SK-N-SH (cell line): ENCODE results near the gene ABHD6. TPM values are rescaled to one million over a fixed set of nuclear protein-coding genes. Genes with fewer than 3 reads are reported as not detected.
"Not testable (repeated sequence)": the region's sequence is repeated elsewhere in the genome, so short reads cannot be mapped to it uniquely, and the experiment has no call there.

Experiments used
- CTCF ChIA-PET: fragments of 300-600, 350-600 bp; formaldehyde crosslinking; extraction: SDS; loops from one replicate; lab custom pipeline; 2021; lab: Yijun Ruan, JAX
- POLR2A ChIA-PET: fragments of 350-600 bp; sonication (Branson Sonifier 250); formaldehyde crosslinking; extraction: SDS; loops from one replicate; lab custom pipeline; 2020; ENCODE audit warnings: antibody characterized with exemption, inconsistent platforms; lab: Yijun Ruan, JAX
- DNase-seq: peaks from one replicate; pipeline ENCODE4 v3.0.0; 2012
- H2AFZ ChIP-seq: fragments of 200-600 bp; sonication (generic); 2 replicates; pipeline ENCODE4 v1.8.1; 2016; ENCODE audit warnings: antibody characterized with exemption, mild to moderate bottlenecking, low read depth
- H3F3A ChIP-seq: fragments of 200-600 bp; sonication (generic); replicated peaks from 2 replicates; pipeline ENCODE3; 2016; ENCODE audit warnings: antibody characterized with exemption, mild to moderate bottlenecking; ENCODE audit not compliant: insufficient read depth
- H3K27ac ChIP-seq, 2 experiments: fragments of 200-500 bp in 1 of 2; fragments of 200-600 bp in 1 of 2; sonication (Bioruptor generic) in 1 of 2; sonication (generic), shearing (Covaris generic) in 1 of 2; 2 replicates each; pipeline versions ENCODE4 v1.5.1 to v1.6.1; 2014 to 2016; ENCODE audit warnings: low read depth in 2 of 2, inconsistent platforms in 1 of 2, low read length in 1 of 2, mild to moderate bottlenecking in 1 of 2, mixed read lengths in 1 of 2
- H3K27me3 ChIP-seq: fragments of 200-600 bp; sonication (generic), shearing (Covaris generic); 2 replicates; pipeline ENCODE4 v1.6.1; 2016; ENCODE audit warnings: mixed run types; ENCODE audit not compliant: insufficient read depth
- H3K36me3 ChIP-seq, 2 experiments: fragments of 200-500 bp in 1 of 2; fragments of 200-600 bp in 1 of 2; sonication (Bioruptor generic) in 1 of 2; sonication (generic) in 1 of 2; replicated peaks in 1 of 2; 2 replicates each; pipeline versions ENCODE3 to v1.5.1; 2014 to 2016; ENCODE audit warnings: low read length in 1 of 2, mild to moderate bottlenecking in 1 of 2; ENCODE audit not compliant: insufficient read depth in 2 of 2, control insufficient read depth in 1 of 2
- H3K4me1 ChIP-seq, 2 experiments: fragments of 200-500 bp in 1 of 2; fragments of 200-600 bp in 1 of 2; sonication (Bioruptor generic) in 1 of 2; sonication (generic), shearing (Covaris generic) in 1 of 2; 2 replicates each; pipeline versions ENCODE4 v1.5.1 to v1.6.1; 2014 to 2016; ENCODE audit warnings: low read depth in 1 of 2, low read length in 1 of 2, mixed run types in 1 of 2; ENCODE audit not compliant: insufficient read depth in 2 of 2, control insufficient read depth in 1 of 2
- H3K4me2 ChIP-seq: fragments of 200-600 bp; sonication (generic), shearing (Covaris generic); 2 replicates; pipeline ENCODE4 v1.6.1; 2017; ENCODE audit warnings: mixed run types
- H3K4me3 ChIP-seq, 2 experiments: fragments of 200-500 bp in 1 of 2; fragments of 200-600 bp in 1 of 2; sonication (Bioruptor generic) in 1 of 2; sonication (generic), shearing (Covaris generic) in 1 of 2; 2 replicates each; pipeline versions ENCODE4 v1.5.1 to v1.8.1; 2014 to 2016; ENCODE audit warnings: low read depth in 2 of 2, inconsistent platforms in 1 of 2, low read length in 1 of 2, mild to moderate bottlenecking in 1 of 2, mixed read lengths in 1 of 2, moderate library complexity in 1 of 2
- H3K79me2 ChIP-seq: fragments of 200-600 bp; sonication (generic); 2 replicates; pipeline ENCODE4 v1.8.1; 2017; ENCODE audit warnings: mild to moderate bottlenecking; ENCODE audit not compliant: insufficient read depth
- H3K9ac ChIP-seq: fragments of 200-600 bp; sonication (generic); 2 replicates; pipeline ENCODE4 v1.6.1; 2017; ENCODE audit warnings: mixed run types
- H3K9me2 ChIP-seq: fragments of 200-600 bp; sonication (generic); 2 replicates; pipeline ENCODE4 v1.6.1; 2017; ENCODE audit warnings: mixed run types
- H3K9me3 ChIP-seq: fragments of 200-600 bp; sonication (generic); 2 replicates; pipeline ENCODE4 v1.6.1; 2017; ENCODE audit warnings: mixed run types, mild to moderate bottlenecking, moderate library complexity
- H4K20me1 ChIP-seq: fragments of 200-600 bp; sonication (generic); 2 replicates; pipeline ENCODE4 v1.6.1; 2017; ENCODE audit warnings: mild to moderate bottlenecking, mixed run types; ENCODE audit not compliant: insufficient read depth
- FOSL2 ChIP-seq: IDR thresholded peaks from 2 replicates; pipeline ENCODE4 v1.4.0; 2012; ENCODE audit warnings: low read depth, mild to moderate bottlenecking, moderate library complexity, borderline replicate concordance
- IRF3 ChIP-seq: fragments of 150-350 bp; IDR thresholded peaks from 2 replicates; pipeline ENCODE4 v1.6.1; 2016; ENCODE audit warnings: mild to moderate bottlenecking, low read depth, low read length
- MAX ChIP-seq: IDR thresholded peaks from 2 replicates; pipeline ENCODE4 v1.4.0; 2012; ENCODE audit warnings: low read depth
- NFIC ChIP-seq: IDR thresholded peaks from 2 replicates; pipeline ENCODE4 v1.4.0; 2012; ENCODE audit warnings: borderline replicate concordance
- PBX3 ChIP-seq: IDR thresholded peaks from 2 replicates; pipeline ENCODE4; 2012
- POLR2AphosphoS5 ChIP-seq: IDR thresholded peaks from 2 replicates; pipeline ENCODE4 v1.6.1; 2012; ENCODE audit warnings: low read depth, low read length
- RXRA ChIP-seq: IDR thresholded peaks from 2 replicates; pipeline ENCODE4 v1.4.0; 2012; ENCODE audit warnings: low read depth, mild to moderate bottlenecking, borderline replicate concordance
- TCF12 ChIP-seq: IDR thresholded peaks from 2 replicates; pipeline ENCODE4 v1.4.0; 2012
- ZBTB33 ChIP-seq: IDR thresholded peaks from 2 replicates; pipeline ENCODE4 v1.4.0; 2012; ENCODE audit warnings: low read depth, borderline replicate concordance
- WGBS: methylation state at CpG from one replicate; pipeline ENCODE4 v1.1.6; 2017; ENCODE audit warnings: low lambda C conversion rate; 5-methylcytosine and 5-hydroxymethylcytosine counted together
- polyA plus RNA-seq, 3 experiments: library from polyadenylated mRNA; depleted of rRNA; stranded (reverse); fragments of >200 nt; gene quantifications; 2 replicates each; pipeline ENCODE4 v1.2.3, GENCODE V29; 2012

ABHD6 gene
- polyA plus RNA-seq, 1 of the 3 experiments (the other 2 are of a cell fraction), result 10.7 TPM

GRCh38 chr3:58336135-58336882, 98.7 kb downstream of the ABHD6 start:
- WGBS, result 83% methylated on average over 3 of the region's 3 CpGs
- H4K20me1 ChIP-seq, result no peaks in the 10 kb centered on the region
- H3K79me2 ChIP-seq, result peaks cover 35% of the 10 kb centered on the region; the same call in 1 of the 2 replicates
- TF ChIP-seq PBX3 (0 out of 2 replicates have a peak, but pooled peaks have one; percentile 9), TCF12 (peak; percentile 56; the same call in 1 of the 2 replicates), FOSL2 (peak; percentile 25; the same call in 1 of the 2 replicates), POLR2AphosphoS5 (no peak)
- no peak overlapping the region for H3K9ac ChIP-seq
- H3K4me2 ChIP-seq, result no peak overlapping the region
- no peak overlapping the region for H3K4me3 ChIP-seq
- H3K9me2 ChIP-seq, result no peaks in the 10 kb centered on the region
- peaks cover 4 to 11% of the 10 kb centered on the region in 2 experiments; a peak in 3 of 4 replicates for H3K4me1 ChIP-seq
- peaks cover 16% of the 10 kb centered on the region for H3F3A ChIP-seq
- ChIA-PET POLR2A (no interaction called here), CTCF (interaction anchor here (0.8 to 3.6 kb wide), 11 partner anchors 10 to 294 kb away, joined by 3 to 24 read pairs (median 4); partner anchors contain the start of genes HTD2 and RPP14)
- H3K9me3 ChIP-seq, result no peaks in the 10 kb centered on the region
- H3K27ac ChIP-seq, result peak overlapping the region in 1 of 2 experiments; percentile 44; a peak in 2 of 4 replicates
- H2AFZ ChIP-seq, result no peak overlapping the region
- H3K27me3 ChIP-seq, result no peaks in the 10 kb centered on the region
- no peaks in the 10 kb centered on the region for H3K36me3 ChIP-seq
- no peak for DNase-seq

- Histone ChIP-seq H3K9me3 (no peaks in the 10 kb centered on the region), H3K36me3 (no peaks in the 10 kb centered on the region), H4K20me1 (no peaks in the 10 kb centered on the region), H3K4me1 (peaks cover 2 to 11% of the 10 kb centered on the region in 2 experiments; a peak in 3 of 4 replicates), H3K27ac (no peak overlapping the region), H3F3A (peaks cover 16% of the 10 kb centered on the region), H3K9me2 (no peaks in the 10 kb centered on the region), H3K4me3 (no peak overlapping the region), H3K79me2 (peaks cover 35% of the 10 kb centered on the region; the same call in 1 of the 2 replicates), H3K4me2 (no peak overlapping the region), H3K27me3 (no peaks in the 10 kb centered on the region), H3K9ac (no peak overlapping the region), H2AFZ (no peak overlapping the region)
- WGBS, result 100% methylated on average over 1 of the region's 1 CpG
- ChIA-PET CTCF (interaction anchor here (0.9 to 1.9 kb wide), 5 partner anchors 31 to 149 kb away, joined by 3 to 12 read pairs (median 5); partner anchors contain the start of genes HTD2 and RPP14), POLR2A (no interaction called here)
- TF ChIP-seq IRF3 (no peak), RXRA (no peak), ZBTB33 (no peak), NFIC (no peak), MAX (no peak)
- no peak for DNase-seq
These were observed 99.6 kb downstream of the ABHD6 start for GRCh38 chr3:58337190-58337589.

- H4K20me1 ChIP-seq, H3K36me3 ChIP-seq, DNase-seq, H3K9ac ChIP-seq, H3K4me2 ChIP-seq, H3K9me2 ChIP-seq, H3K27ac ChIP-seq, POLR2A ChIA-PET, H3K4me3 ChIP-seq, H3K27me3 ChIP-seq, H2AFZ ChIP-seq, H3K9me3 ChIP-seq: not testable (repeated sequence)
- 97% methylated on average over 12 of the region's 12 CpGs for WGBS
- CTCF ChIA-PET, result interaction anchor here (0.6 kb wide), 2 partner anchors 12 to 153 kb away, joined by 3 read pairs; partner anchors contain the start of gene KCTD6
- peaks cover 0 to 11% of the 10 kb centered on the region in 2 experiments; a peak in 2 of 4 replicates for H3K4me1 ChIP-seq
- H3F3A ChIP-seq, result peaks cover 15% of the 10 kb centered on the region
- H3K79me2 ChIP-seq, result peaks cover 25% of the 10 kb centered on the region; the same call in 1 of the 2 replicates
These were observed 101.6 kb downstream of the ABHD6 start for GRCh38 chr3:58339146-58339545.
